HG03135 (cell line): ENCODE data around the gene RSPH1.

ENCODE experiments used
- ATAC-seq: cut with Tn5 transposase; IDR thresholded peaks from one replicate; pipeline ENCODE4 v1.9.1; 2021; ENCODE audit warnings: mild to moderate bottlenecking, moderate library complexity; ENCODE audit not compliant: unreplicated experiment

RSPH1 gene

GRCh38 chr21:42468491-42469131 lies 27.4 kb downstream of the RSPH1 start:
- no peak for ATAC-seq

GRCh38 chr21:42467140-42467983 lies 28.7 kb downstream of the RSPH1 start:
- no peak for ATAC-seq

- ATAC-seq, result no peak
These were observed 29.3 kb downstream of the RSPH1 start for GRCh38 chr21:42466700-42467099.

- ATAC-seq, result no peak
These were observed 30.3 kb downstream of the RSPH1 start for GRCh38 chr21:42465803-42466127.

GRCh38 chr21:42465008-42465802 lies 30.8 kb downstream of the RSPH1 start:
- no peak for ATAC-seq

- no peak for ATAC-seq
These were observed 32.0 kb downstream of the RSPH1 start for GRCh38 chr21:42463861-42464515.

- no peak for ATAC-seq
These were observed 33.8 kb downstream of the RSPH1 start for GRCh38 chr21:42461881-42462877.

GRCh38 chr21:42461185-42461520 lies 34.9 kb downstream of the RSPH1 start:
- no peak for ATAC-seq

GRCh38 chr21:42460391-42461184 lies 35.4 kb downstream of the RSPH1 start:
- peak; percentile 53 for ATAC-seq

- no peak for ATAC-seq
These were observed 36.3 kb downstream of the RSPH1 start for GRCh38 chr21:42459546-42460215.

- no peak for ATAC-seq
These were observed 37.0 kb downstream of the RSPH1 start for GRCh38 chr21:42459082-42459460.

- ATAC-seq, result no peak
These were observed 39.6 kb downstream of the RSPH1 start for GRCh38 chr21:42456457-42456856.

- no peak for ATAC-seq
These were observed 40.1 kb downstream of the RSPH1 start for GRCh38 chr21:42455754-42456440.

GRCh38 chr21:42455196-42455595 lies 40.8 kb downstream of the RSPH1 start:
- ATAC-seq, result no peak

- no peak for ATAC-seq
These were observed 41.2 kb downstream of the RSPH1 start for GRCh38 chr21:42454786-42455185.

- no peak for ATAC-seq
These were observed 41.9 kb downstream of the RSPH1 start for GRCh38 chr21:42453986-42454570.

- no peak for ATAC-seq
These were observed 42.6 kb downstream of the RSPH1 start for GRCh38 chr21:42453224-42453985.
